Osteocyte (in vitro differentiated cells): ENCODE results near the gene ITGA1. TPM values are rescaled to one million over a fixed set of nuclear protein-coding genes. Genes with fewer than 3 reads are reported as not detected.

ENCODE experiments used
- DNase-seq: peaks from one replicate; pipeline ENCODE4 v3.0.0; 2021; ENCODE audit warnings: mixed read lengths; ENCODE audit not compliant: unreplicated experiment; ENCODE audit errors: extremely low spot score
- H3K27ac Mint-ChIP-seq: one replicate; pipeline ENCODE4 v1.8.0; 2021; ENCODE audit warnings: mild to moderate bottlenecking, mixed read lengths; ENCODE audit not compliant: unreplicated experiment
- H3K27me3 Mint-ChIP-seq: one replicate; pipeline ENCODE4 v1.8.0; 2021; ENCODE audit warnings: mixed read lengths; ENCODE audit not compliant: unreplicated experiment
- H3K36me3 Mint-ChIP-seq: one replicate; pipeline ENCODE4 v1.8.0; 2021; ENCODE audit warnings: mixed read lengths; ENCODE audit not compliant: unreplicated experiment
- H3K4me1 Mint-ChIP-seq: one replicate; pipeline ENCODE4 v1.8.0; 2021; ENCODE audit warnings: mixed read lengths; ENCODE audit not compliant: unreplicated experiment
- H3K4me3 Mint-ChIP-seq: one replicate; pipeline ENCODE4 v1.8.0; 2021; ENCODE audit warnings: mild to moderate bottlenecking, moderate library complexity, mixed read lengths; ENCODE audit not compliant: unreplicated experiment
- H3K9me3 Mint-ChIP-seq: one replicate; pipeline ENCODE4 v1.8.0; 2021; ENCODE audit warnings: mixed read lengths; ENCODE audit not compliant: unreplicated experiment
- CTCF ChIP-seq: fragments of 200-600 bp; sonication (generic); IDR thresholded peaks from 2 replicates; pipeline ENCODE4 v1.5.0; 2021; ENCODE audit warnings: antibody characterized with exemption, mild to moderate bottlenecking, moderate library complexity
- total RNA-seq: library from RNA; stranded (reverse); gene quantifications from 2 replicates; pipeline ENCODE4 v1.2.1, GENCODE V29; 2021

Gene ITGA1
- total RNA-seq, 1 donor from 2014 or later, result 150 TPM

- peak within 1 kb of the TSS; percentile 72 for H3K4me3 Mint-ChIP-seq
- peaks cover 45% of the 10 kb centered on the region for H3K27me3 Mint-ChIP-seq
- H3K36me3 Mint-ChIP-seq, result no peaks in the 10 kb centered on the region
- no peak within 1 kb of the TSS for H3K27ac Mint-ChIP-seq
- peaks cover 3% of the 10 kb centered on the region for H3K9me3 Mint-ChIP-seq
- peak; percentile 84 for DNase-seq
- peaks cover 11% of the 10 kb centered on the region for H3K4me1 Mint-ChIP-seq
- no peak for TF ChIP-seq CTCF
Measured at GRCh38 chr5:52989025-52989780, 201.5 kb downstream of the ITGA1 start, which contains the start of gene ITGA2. ITGA2 (plus strand) TSS chr5:52989352; CDS start chr5:52989469, 117 bp downstream.

GRCh38 chr5:52989781-52990527 lies 202.2 kb downstream of the ITGA1 start:
- Mint-ChIP-seq H3K9me3 (peaks cover 3% of the 10 kb centered on the region), H3K36me3 (no peaks in the 10 kb centered on the region), H3K27me3 (peaks cover 39% of the 10 kb centered on the region), H3K4me3 (peak overlapping the region; percentile 72), H3K4me1 (peaks cover 11% of the 10 kb centered on the region), H3K27ac (no peak overlapping the region)
- no peak for DNase-seq
- peak; percentile 43 for TF ChIP-seq CTCF

GRCh38 chr5:52990528-52990925 lies 202.8 kb downstream of the ITGA1 start:
- no peak for TF ChIP-seq CTCF
- Mint-ChIP-seq H3K4me3 (peak overlapping the region; percentile 72), H3K4me1 (peaks cover 11% of the 10 kb centered on the region), H3K36me3 (no peaks in the 10 kb centered on the region), H3K27ac (no peak overlapping the region), H3K9me3 (peaks cover 3% of the 10 kb centered on the region), H3K27me3 (peaks cover 33% of the 10 kb centered on the region)
- DNase-seq, result no peak

- no peaks in the 10 kb centered on the region for H3K36me3 Mint-ChIP-seq
- no peak for DNase-seq
- no peak overlapping the region for H3K4me3 Mint-ChIP-seq
- TF ChIP-seq CTCF, result no peak
- no peak overlapping the region for H3K27ac Mint-ChIP-seq
- peaks cover 15% of the 10 kb centered on the region for H3K27me3 Mint-ChIP-seq
- H3K4me1 Mint-ChIP-seq, result peaks cover 11% of the 10 kb centered on the region
- no peaks in the 10 kb centered on the region for H3K9me3 Mint-ChIP-seq
Measured at GRCh38 chr5:52993367-52993766, 205.7 kb downstream of the ITGA1 start.

GRCh38 chr5:52994266-52994665 lies 206.6 kb downstream of the ITGA1 start:
- Mint-ChIP-seq H3K27ac (no peak overlapping the region), H3K4me3 (no peak overlapping the region), H3K4me1 (peaks cover 10% of the 10 kb centered on the region), H3K36me3 (no peaks in the 10 kb centered on the region), H3K27me3 (peaks cover 14% of the 10 kb centered on the region), H3K9me3 (no peaks in the 10 kb centered on the region)
- DNase-seq, result no peak
- no peak for TF ChIP-seq CTCF
